WTC11 (cell line): ENCODE results near the gene FBRSL1.

Experiments used
- AFF4 ChIP-seq: sonication (generic); formaldehyde crosslinking; IDR thresholded peaks from 2 replicates; pipeline ENCODE4 v1.8.1; 2023; ENCODE audit warnings: mild to moderate bottlenecking, missing genetic modification reagents, borderline replicate concordance
- CBFB ChIP-seq: sonication (generic); formaldehyde crosslinking; IDR thresholded peaks from 2 replicates; pipeline ENCODE4 v1.8.1; 2022; ENCODE audit warnings: mild to moderate bottlenecking, low read depth, missing genetic modification reagents
- CREB1 ChIP-seq: sonication (generic); formaldehyde crosslinking; IDR thresholded peaks from 2 replicates; pipeline ENCODE4 v1.8.0; 2023; ENCODE audit warnings: mild to moderate bottlenecking, missing genetic modification reagents
- CTCF ChIP-seq: fragments of 200-600 bp; IDR thresholded peaks from 2 replicates; pipeline ENCODE4 v1.8.0; 2022; ENCODE audit warnings: antibody characterized with exemption
- FOXP1 ChIP-seq: sonication (generic); formaldehyde crosslinking; IDR thresholded peaks from 2 replicates; pipeline ENCODE4 v1.8.0; 2022; ENCODE audit warnings: missing genetic modification reagents, mild to moderate bottlenecking, moderate library complexity, borderline replicate concordance
- HMGA2 ChIP-seq: fragments of 250-450 bp; sonication (Bioruptor Pico); IDR thresholded peaks from 2 replicates; pipeline ENCODE4 v1.4.0; 2021; ENCODE audit warnings: mild to moderate bottlenecking, moderate library complexity
- NFYB ChIP-seq: sonication (generic); formaldehyde crosslinking; conservative IDR thresholded peaks from 2 replicates; pipeline ENCODE4 v1.8.0; 2022; ENCODE audit warnings: low read depth, missing genetic modification reagents
- RELA ChIP-seq: sonication (generic); formaldehyde crosslinking; IDR thresholded peaks from 2 replicates; pipeline ENCODE4 v1.8.1; 2022; ENCODE audit warnings: missing genetic modification reagents, mild to moderate bottlenecking, borderline replicate concordance
- TF ChIP-seq, protein P1 (sequence below): sonication (generic); formaldehyde crosslinking; IDR thresholded peaks from 2 replicates; pipeline ENCODE4 v1.8.1; 2022; ENCODE audit warnings: missing genetic modification reagents, borderline replicate concordance

- TF ChIP-seq, protein P1, sequence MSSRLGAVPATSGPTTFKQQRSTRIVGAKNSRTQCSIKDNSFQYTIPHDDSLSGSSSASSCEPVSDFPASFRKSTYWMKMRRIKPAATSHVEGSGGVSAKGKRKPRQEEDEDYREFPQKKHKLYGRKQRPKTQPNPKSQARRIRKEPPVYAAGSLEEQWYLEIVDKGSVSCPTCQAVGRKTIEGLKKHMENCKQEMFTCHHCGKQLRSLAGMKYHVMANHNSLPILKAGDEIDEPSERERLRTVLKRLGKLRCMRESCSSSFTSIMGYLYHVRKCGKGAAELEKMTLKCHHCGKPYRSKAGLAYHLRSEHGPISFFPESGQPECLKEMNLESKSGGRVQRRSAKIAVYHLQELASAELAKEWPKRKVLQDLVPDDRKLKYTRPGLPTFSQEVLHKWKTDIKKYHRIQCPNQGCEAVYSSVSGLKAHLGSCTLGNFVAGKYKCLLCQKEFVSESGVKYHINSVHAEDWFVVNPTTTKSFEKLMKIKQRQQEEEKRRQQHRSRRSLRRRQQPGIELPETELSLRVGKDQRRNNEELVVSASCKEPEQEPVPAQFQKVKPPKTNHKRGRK (CRISPR knock-in tag), result no peak
- no peak for TF ChIP-seq CTCF
- TF ChIP-seq HMGA2 (CRISPR knock-in tag), result no peak
- no peak for TF ChIP-seq CBFB (CRISPR knock-in tag)
- TF ChIP-seq AFF4, result no peak
- no peak for TF ChIP-seq RELA (CRISPR knock-in tag)
- TF ChIP-seq CREB1 (CRISPR knock-in tag), result no peak
- no peak for TF ChIP-seq FOXP1
- TF ChIP-seq NFYB (CRISPR knock-in tag), result no peak
Observed at GRCh38 chr12:132549059-132549458, 59.1 kb downstream of the FBRSL1 start.
